ENCODE measurements around the gene THAP8. TPM values are rescaled to one million over a fixed set of nuclear protein-coding genes. Genes with fewer than 3 reads are reported as not detected.

Gene THAP8
- total RNA-seq, 1 donor from 2014 or later: 4.1 TPM

DNA sequence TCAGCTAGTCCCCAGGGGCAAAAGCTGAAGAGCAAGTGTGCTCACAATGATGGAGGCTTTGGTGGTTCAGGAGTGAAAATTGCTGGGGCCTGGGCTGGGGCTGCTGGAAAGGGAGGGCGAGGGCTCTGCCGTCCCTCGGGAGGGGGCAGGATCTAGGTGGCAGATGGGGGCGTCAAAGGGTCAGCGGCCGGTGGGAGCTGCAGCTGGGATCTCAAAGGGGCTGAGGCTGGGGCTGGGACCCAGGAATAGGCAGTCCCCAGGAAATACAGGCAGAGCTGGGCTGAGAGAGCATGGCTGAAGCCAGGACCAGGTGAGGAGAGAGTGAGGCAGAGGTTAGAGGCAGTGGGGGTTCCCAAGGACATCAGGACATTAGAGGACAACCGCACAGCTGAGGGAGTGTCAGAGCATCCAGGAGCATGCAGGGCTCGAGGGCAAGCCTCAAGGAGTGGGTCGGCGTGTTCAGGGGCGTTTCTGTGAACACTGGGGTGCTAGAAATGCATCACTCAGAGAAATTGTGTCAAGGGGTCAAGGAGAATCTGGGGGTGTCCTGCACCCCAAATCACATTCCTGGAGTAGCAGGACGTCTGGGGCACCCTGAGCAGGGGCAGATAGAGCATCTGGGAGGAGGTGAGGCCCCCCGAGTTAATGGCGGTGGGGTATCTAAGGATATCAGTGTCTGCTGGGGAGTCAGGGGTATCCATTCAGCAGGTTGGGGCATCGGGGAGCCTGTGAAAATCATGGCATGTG is 44.3 kb downstream of the THAP8 start:
- intact Hi-C loops (cut with DNase I): loop anchor here (5.0 kb wide), 1 partner anchor 78 kb away; no protein-coding TSS in a partner anchor
- DNase-seq (ENCODE audit: missing footprints): no peak
- ATAC-seq: no peak

DNA sequence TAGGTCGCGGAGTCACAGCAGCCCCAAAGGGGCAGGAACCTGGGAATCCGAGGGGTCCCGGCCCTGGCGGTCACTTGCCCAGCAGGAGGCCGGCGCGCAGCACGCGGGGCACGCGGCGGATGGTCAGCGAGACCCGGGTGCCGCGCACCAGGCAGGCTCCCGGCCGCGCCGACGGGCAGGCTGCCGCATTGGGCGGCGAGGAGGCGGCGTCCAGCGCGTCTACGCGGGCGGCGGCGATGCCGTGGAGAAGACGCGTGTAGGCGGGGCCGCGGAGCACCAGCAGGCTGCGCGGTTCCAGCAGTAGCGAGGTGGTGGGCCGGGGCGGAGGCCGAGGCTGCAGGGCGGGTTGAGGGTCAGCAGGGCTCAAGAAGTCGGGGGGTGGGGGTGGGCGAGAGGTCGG is 44.9 kb downstream of the THAP8 start:
- ATAC-seq: peak; percentile 53
- intact Hi-C loops (cut with DNase I): no loop called here

DNA sequence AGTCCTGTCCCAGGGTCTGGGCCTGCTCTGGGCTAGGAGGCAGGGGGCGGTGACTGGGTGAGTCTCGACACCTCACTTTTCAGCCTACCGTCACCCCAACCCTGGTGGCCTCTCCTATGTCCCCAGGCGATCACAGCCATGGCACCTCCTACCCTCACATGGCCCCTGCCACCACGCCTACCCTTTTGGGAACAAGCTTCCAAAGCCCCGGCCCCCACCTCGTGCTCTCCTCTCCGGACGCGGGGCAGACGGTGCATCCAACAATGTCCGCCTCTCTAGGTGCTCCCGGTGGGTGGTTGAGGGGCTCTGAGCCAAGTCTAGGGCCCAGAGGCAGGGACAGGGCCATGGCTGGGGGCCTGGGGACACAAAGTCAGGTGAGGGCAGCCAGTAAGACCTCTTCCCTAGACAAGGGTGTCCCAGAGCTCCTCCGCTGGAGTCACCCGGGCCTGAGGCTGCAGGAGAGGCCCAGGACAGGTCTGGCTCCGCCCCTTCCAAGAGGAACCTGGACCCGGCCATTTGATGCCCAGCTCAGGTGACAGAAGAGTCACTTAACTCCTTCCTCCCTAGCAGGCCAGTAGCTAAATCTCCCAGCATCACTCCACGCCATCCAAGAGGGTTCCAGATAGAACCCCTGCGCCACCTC is 45.6 kb downstream of the THAP8 start, which contains the start of gene SYNE4:
SYNE4 (minus strand) TSS at position 478 of the 643 bp plus-strand sequence; CDS start at position 346, 132 bp downstream.
- intact Hi-C loops (cut with DNase I): no loop called here
- DNase-seq (ENCODE audit: missing footprints) (no peak), ATAC-seq (no peak)

More for the DNA sequence above, 44.9 kb downstream of the THAP8 start:
- peak; percentile 86 for DNase-seq (ENCODE audit: missing footprints)

DNA sequence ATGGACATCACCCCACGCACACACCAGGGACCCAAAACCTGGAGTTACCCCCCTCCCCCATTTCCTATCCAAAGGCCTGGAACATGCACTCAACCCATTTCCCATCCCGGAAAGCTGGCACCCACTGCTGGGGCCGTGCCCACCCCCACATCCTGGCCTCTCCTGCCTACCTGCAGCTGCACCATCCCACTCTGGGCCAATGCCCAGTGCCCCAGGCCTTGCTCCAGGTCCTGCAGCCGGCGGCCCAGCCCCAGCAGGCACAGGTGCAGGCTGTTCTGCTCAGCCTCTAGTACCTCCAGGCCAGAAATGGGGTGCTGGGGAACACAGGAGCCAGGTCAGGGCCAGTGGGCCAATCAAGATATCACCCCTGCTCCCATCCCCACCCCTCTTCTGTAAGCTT is 47.1 kb downstream of the THAP8 start:
- no peak for DNase-seq (ENCODE audit: missing footprints)
- no peak for ATAC-seq
- intact Hi-C loops (cut with DNase I): no loop called here

GRCh38 chr19:36003284-36003683 is 50.8 kb downstream of the THAP8 start:
- DNase-seq (ENCODE audit: missing footprints) (no peak), ATAC-seq (no peak)
- intact Hi-C loops (cut with DNase I): no loop called here

GRCh38 chr19:36001605-36002004 is 52.5 kb downstream of the THAP8 start:
- DNase-seq (ENCODE audit: missing footprints) (no peak), ATAC-seq (no peak)
- intact Hi-C loops (cut with DNase I): no loop called here

GRCh38 chr19:35996777-35997176 is 57.3 kb downstream of the THAP8 start:
- intact Hi-C loops (cut with DNase I): loop anchor here (10.0 kb wide), 1 partner anchor 178 kb away; no protein-coding TSS in a partner anchor
- no peak for DNase-seq (ENCODE audit: missing footprints)
- no peak for ATAC-seq

GRCh38 chr19:35995048-35995993 is 58.8 kb downstream of the THAP8 start, which contains the start of gene SDHAF1:
TSS of gene SDHAF1 (plus strand) at chr19:35995188. CDS start at chr19:35995275, 87 bp downstream.
- ATAC-seq (peak; percentile 95), DNase-seq (ENCODE audit: missing footprints) (peak; percentile 99)
- intact Hi-C loops (cut with DNase I): loop anchor here (1.0 to 10.0 kb wide), 2 partner anchors 59 to 179 kb away; partner anchors contain the start of genes THAP8 and WDR62

DNA sequence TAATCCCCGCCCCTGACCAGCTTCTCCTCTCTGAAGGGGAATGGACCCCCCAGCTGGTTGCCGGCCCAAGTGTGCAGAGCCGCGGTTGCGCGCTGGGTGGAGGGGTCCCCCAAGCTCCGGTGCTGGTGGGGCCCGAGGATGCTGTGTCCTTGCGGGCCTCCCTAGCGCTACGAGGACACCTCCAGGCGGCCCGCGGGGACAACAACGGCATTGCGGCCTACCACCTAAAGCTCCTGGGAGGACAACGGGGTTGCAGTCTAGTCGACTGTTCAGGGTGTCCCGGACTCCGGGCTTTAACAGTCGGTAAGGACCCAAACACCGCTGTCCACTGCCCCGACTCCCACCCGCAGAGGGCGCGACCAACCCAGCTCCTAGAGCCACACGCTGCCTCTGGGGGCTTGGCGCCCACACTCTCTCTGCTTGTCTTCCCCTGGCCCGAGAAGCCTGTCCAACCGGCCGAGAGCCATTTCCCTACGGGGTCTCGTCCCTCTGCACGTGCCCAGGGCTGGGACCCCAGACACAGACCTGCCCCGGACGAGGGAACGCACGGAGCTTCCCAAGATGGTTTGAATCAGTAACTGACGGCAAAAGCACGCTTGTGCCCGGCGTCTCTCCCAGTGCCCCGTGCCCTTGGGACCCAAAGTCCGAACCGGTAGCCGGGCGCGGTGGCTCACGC is 60.0 kb downstream of the THAP8 start:
- intact Hi-C loops (cut with DNase I): loop anchor here (10.0 kb wide), 1 partner anchor 181 kb away; no protein-coding TSS in a partner anchor
- ATAC-seq: peak; percentile 18

GRCh38 chr19:35992907-35993765 is 60.9 kb downstream of the THAP8 start:
- intact Hi-C loops (cut with DNase I): loop anchor here (10.0 kb wide), 1 partner anchor 182 kb away; no protein-coding TSS in a partner anchor
- DNase-seq (ENCODE audit: missing footprints) (no peak), ATAC-seq (no peak)

More for the DNA sequence above, 60.0 kb downstream of the THAP8 start:
- peak; percentile 55 for DNase-seq (ENCODE audit: missing footprints)

GRCh38 chr19:35991731-35992450 is 62.2 kb downstream of the THAP8 start:
- intact Hi-C loops (cut with DNase I): loop anchor here (10.0 kb wide), 1 partner anchor 183 kb away; no protein-coding TSS in a partner anchor
- DNase-seq (ENCODE audit: missing footprints) (peak; percentile 21), ATAC-seq (no peak)

- intact Hi-C loops (cut with DNase I): loop anchor here (10.0 kb wide), 1 partner anchor 184 kb away; no protein-coding TSS in a partner anchor
Measured at GRCh38 chr19:35990771-35991730, 63.0 kb downstream of the THAP8 start.

DNA sequence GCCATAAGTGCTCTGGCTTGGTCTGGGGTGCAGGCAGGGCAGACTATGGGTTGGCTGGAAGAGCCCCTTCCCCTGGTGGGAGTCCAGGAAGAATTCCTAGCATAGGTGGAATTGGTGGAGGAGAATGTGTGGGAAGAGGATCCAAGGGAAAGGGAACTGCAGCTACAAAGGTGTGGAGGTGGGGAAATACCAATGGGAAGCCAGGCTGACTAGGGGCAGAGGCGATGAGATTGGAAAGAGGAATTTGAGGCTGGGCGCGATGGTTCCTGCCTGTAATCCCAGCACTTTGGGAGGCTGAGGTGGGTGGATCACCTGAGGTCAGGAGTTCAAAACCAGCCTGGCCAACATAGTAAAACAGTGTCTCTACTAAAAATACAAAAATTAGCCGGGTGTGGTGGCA is 63.9 kb downstream of the THAP8 start:
- ATAC-seq (no peak), DNase-seq (ENCODE audit: missing footprints) (no peak)
- intact Hi-C loops (cut with DNase I): loop anchor here (10.0 kb wide), 1 partner anchor 185 kb away; no protein-coding TSS in a partner anchor

More at GRCh38 chr19:35990771-35991730, 63.0 kb downstream of the THAP8 start:
- ATAC-seq: no peak
- DNase-seq (ENCODE audit: missing footprints): peak; percentile 27

GRCh38 chr19:35988824-35989223 is 65.3 kb downstream of the THAP8 start:
- intact Hi-C loops (cut with DNase I): no loop called here
- no peak for DNase-seq (ENCODE audit: missing footprints)
- ATAC-seq: no peak

DNA sequence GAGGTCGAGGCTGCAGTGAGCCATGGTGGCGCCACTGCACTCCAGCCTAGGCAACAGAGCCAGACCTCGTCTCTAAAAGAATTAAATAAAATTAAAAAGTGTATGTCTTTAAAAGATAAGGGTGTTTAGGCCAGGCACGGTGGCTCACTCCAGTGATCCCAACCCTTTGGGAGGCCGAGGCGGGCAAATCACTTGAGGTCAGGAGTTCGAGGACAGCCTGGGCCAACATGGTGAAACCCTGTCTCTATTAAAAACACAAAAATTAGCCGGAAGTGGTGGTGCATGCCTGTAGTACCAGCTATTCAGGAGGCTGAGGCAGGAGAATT is 66.6 kb downstream of the THAP8 start:
- DNase-seq (ENCODE audit: missing footprints): no peak
- no peak for ATAC-seq
- intact Hi-C loops (cut with DNase I): no loop called here

Measured in Right ventricle myocardium inferior (tissue), 1 donor.